Epithelial cell of proximal tubule (primary cell): ENCODE measurements around the gene CFAP299. TPM values are rescaled to one million over a fixed set of nuclear protein-coding genes. Genes with fewer than 3 reads are reported as not detected.
A peak's percentile ranks its signal among the peaks of the same experiment; 100 is the strongest.

Experiments
- DNase-seq: peaks from one replicate; pipeline ENCODE4 v3.0.0-alpha.2; 2011; ENCODE audit warnings: low read depth
- H3K4me3 ChIP-seq: 2 replicates; pipeline ENCODE4 v1.5.1; 2011; ENCODE audit warnings: low read depth, mild to moderate bottlenecking, low read length
- total RNA-seq: library from RNA; depleted of rRNA; stranded (reverse); fragments of >200 nt; gene quantifications from 2 replicates; pipeline ENCODE4 v1.2.3, GENCODE V29; 2015
- TF ChIP-seq, protein P1 (sequence below): conservative IDR thresholded peaks from 2 replicates; pipeline ENCODE4 v1.5.1; 2012; ENCODE audit warnings: low read depth, mild to moderate bottlenecking, low read length

CFAP299 gene
- total RNA-seq, 1 donor from 2014 or later: not detected

DNA sequence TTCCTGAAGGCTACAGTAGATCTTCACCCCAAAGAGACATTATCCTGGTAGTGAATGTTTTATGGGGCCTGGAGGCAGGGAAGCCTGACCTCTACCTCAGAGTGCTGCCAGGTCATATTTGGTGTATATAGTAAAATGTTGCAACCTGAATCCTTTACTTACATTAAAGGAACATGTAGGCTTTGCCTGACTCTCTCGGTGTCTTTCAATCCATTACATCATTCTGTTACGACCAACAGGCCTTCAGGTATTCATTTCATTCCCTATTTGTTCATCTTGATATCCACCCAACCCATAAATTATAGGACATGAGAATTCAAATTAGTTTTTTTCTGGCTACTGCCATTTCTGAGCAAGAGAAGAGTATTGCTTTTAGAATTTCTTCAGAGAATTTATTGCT, 116.5 kb downstream of the CFAP299 start:
- DNase-seq: no peak
- no peak overlapping the region for H3K4me3 ChIP-seq

DNA sequence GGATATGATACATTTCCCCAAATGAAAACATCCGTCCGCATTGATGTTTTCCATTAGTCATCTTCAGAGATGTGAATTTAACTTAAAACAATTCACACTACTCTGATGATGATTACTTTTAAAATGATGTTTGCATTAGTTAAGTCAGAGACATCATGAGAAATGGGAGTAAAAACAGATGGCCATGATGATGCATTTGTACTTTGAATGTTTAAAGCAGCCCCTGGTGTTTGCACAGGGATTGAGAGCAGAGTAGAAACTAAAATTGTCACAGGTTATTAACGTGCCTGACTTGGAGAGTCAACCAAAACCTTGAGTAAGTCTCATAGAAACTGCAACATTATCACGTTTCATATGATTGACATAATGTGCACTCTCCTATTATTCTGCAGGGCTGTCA, 117.2 kb downstream of the CFAP299 start:
- TF ChIP-seq, protein P1, sequence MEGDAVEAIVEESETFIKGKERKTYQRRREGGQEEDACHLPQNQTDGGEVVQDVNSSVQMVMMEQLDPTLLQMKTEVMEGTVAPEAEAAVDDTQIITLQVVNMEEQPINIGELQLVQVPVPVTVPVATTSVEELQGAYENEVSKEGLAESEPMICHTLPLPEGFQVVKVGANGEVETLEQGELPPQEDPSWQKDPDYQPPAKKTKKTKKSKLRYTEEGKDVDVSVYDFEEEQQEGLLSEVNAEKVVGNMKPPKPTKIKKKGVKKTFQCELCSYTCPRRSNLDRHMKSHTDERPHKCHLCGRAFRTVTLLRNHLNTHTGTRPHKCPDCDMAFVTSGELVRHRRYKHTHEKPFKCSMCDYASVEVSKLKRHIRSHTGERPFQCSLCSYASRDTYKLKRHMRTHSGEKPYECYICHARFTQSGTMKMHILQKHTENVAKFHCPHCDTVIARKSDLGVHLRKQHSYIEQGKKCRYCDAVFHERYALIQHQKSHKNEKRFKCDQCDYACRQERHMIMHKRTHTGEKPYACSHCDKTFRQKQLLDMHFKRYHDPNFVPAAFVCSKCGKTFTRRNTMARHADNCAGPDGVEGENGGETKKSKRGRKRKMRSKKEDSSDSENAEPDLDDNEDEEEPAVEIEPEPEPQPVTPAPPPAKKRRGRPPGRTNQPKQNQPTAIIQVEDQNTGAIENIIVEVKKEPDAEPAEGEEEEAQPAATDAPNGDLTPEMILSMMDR: no peak
- no peak for DNase-seq
- H3K4me3 ChIP-seq: no peak overlapping the region

More for the DNA sequence above, 116.5 kb downstream of the CFAP299 start:
- TF ChIP-seq, protein P1: no peak

DNA sequence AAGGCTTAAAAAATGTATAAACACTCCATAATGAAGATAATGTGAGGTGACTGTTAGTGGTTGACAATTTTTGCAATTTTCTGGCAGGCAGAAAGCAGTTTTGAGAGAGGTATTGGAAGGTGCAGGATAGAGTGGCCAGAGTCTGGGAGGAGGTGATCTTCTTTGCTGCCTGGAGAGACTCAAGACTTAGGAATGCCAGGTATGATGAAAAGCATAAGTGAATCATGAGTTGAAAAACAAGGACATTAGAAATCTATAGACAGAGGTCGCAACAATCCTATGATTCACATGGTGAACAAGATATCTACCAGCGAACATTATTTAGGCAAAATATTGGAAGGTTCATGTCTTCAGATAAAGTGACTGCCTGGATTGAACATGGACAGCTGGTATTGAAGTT, 118.5 kb downstream of the CFAP299 start:
- DNase-seq: no peak
- TF ChIP-seq, protein P1: no peak
- H3K4me3 ChIP-seq: no peak overlapping the region

DNA sequence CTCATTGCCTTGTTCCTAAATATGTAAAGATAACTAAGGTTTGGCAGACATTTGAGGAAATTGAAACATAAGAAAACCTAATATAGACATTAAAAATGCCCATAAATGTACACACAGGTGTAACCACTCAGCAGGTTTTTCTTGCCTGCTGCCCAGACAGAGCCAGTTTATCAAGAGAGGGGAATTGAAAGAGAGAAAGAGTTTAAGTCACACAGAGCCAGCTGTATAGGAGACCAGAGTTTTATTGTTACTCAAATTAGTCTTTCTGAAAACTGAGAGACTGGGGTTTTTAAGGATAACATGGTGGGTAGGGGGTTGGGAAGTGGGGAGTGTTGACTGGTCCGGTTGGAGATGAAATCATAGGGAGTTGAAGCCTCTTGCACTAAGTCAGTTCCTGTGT, 119.0 kb downstream of the CFAP299 start:
- no peak for DNase-seq
- TF ChIP-seq, protein P1: no peak
- H3K4me3 ChIP-seq: no peak overlapping the region

GRCh38 chr4:80459918-80460473, 124.5 kb downstream of the CFAP299 start:
- DNase-seq: no peak
- no peak overlapping the region for H3K4me3 ChIP-seq
- TF ChIP-seq, protein P1: peak; percentile 32

DNA sequence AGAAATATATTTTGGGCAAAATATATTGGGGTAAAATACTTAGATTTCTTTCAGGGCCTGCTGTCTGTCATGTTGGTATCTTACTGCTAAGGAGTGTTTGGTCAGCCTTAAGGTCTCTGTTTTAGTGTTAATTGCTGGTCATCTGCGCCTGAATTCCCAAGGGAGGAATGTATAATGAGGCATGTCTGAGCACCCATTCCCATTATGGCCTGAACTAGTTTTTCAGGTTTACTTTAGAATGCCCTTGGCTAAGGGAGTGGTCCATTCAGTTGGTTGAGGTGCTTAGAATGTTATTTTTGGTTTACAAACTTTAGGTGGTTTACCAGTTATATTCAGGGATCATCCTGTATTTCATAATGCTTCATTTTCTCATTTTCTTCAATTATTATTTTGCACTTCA, 125.9 kb downstream of the CFAP299 start:
- no peak for DNase-seq
- H3K4me3 ChIP-seq: no peak overlapping the region
- TF ChIP-seq, protein P1: no peak

DNA sequence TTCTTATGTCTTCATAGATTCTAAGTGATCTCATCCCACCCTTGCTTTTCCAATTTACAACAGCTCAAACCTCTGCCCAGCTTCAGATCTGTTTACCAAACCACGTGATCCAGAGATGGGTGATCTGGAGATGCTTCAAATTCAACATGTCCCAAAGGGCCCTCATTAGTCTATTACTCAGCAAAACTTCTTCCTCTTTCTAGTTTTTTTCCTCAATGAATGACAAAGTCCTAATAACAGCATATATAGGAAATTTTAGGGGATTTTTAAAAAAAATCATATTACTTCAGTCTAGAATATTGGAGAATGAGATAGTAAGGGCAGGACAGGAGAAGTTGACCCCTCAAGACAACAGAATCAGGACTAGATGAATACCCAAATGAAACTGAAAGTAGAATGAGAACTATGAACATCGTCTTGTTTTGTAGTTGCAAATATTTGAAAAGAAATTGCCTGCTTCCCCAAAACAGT, 127.1 kb downstream of the CFAP299 start:
- H3K4me3 ChIP-seq: no peak overlapping the region
- DNase-seq: no peak
- TF ChIP-seq, protein P1: no peak
